22Rv1 (cell line): Measurements from ENCODE around the gene PLAGL1.

ENCODE experiments used
- H3K27ac ChIP-seq: fragments of 450-650 bp; 2 replicates; pipeline ENCODE4 v1.5.1; 2017
- ZFX ChIP-seq: fragments of 450-650 bp; IDR thresholded peaks from 2 replicates; pipeline ENCODE4 v1.6.1; 2017; ENCODE audit warnings: antibody characterized with exemption, borderline replicate concordance
- TF ChIP-seq, protein P1 (sequence below): fragments of 450-650 bp; IDR thresholded peaks from 2 replicates; pipeline ENCODE4 v1.5.1; 2017; ENCODE audit warnings: mild to moderate bottlenecking

The PLAGL1 gene

DNA sequence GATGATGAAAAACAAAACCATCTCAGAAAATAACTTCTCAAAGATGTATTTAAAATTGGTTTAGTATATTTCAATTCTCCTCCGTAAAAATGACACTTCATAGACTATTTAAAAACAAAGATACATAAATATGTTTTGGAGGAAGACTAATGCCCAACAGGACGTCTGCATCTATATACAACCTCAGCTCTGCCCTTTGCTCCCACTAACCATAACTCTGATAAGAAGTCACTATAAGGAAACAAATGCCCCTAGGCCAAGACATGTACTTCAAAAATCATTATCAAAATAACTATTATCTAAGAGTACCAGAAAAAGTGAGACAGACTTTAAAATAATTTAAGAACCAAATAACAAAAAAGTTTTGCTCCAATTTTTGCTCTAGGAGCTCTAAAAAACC lies 23.4 kb downstream of the PLAGL1 start:
- no peak for TF ChIP-seq ZFX
- TF ChIP-seq, protein P1, sequence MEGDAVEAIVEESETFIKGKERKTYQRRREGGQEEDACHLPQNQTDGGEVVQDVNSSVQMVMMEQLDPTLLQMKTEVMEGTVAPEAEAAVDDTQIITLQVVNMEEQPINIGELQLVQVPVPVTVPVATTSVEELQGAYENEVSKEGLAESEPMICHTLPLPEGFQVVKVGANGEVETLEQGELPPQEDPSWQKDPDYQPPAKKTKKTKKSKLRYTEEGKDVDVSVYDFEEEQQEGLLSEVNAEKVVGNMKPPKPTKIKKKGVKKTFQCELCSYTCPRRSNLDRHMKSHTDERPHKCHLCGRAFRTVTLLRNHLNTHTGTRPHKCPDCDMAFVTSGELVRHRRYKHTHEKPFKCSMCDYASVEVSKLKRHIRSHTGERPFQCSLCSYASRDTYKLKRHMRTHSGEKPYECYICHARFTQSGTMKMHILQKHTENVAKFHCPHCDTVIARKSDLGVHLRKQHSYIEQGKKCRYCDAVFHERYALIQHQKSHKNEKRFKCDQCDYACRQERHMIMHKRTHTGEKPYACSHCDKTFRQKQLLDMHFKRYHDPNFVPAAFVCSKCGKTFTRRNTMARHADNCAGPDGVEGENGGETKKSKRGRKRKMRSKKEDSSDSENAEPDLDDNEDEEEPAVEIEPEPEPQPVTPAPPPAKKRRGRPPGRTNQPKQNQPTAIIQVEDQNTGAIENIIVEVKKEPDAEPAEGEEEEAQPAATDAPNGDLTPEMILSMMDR = no peak
- no peak overlapping the region for H3K27ac ChIP-seq

DNA sequence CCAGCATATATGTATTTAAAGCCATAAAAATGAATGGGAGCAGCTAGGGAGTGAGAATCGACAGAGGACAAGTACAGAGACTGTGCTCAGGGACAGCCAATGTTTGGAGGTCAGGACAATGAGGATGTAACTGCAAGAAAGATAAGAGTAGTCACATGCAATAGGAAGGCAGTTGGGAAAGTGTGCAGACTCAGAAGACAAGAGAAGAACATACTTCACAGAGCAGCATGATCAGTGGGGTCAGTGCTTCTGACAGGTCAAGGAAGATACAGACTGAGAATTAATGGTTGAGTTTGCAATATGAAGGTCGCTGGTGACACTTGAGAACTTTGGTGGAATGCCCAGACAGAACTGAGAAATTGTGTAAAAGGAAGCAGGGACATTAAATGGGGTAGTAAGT lies 25.1 kb downstream of the PLAGL1 start:
- TF ChIP-seq, protein P1 = no peak
- TF ChIP-seq ZFX = no peak
- H3K27ac ChIP-seq = no peak overlapping the region

DNA sequence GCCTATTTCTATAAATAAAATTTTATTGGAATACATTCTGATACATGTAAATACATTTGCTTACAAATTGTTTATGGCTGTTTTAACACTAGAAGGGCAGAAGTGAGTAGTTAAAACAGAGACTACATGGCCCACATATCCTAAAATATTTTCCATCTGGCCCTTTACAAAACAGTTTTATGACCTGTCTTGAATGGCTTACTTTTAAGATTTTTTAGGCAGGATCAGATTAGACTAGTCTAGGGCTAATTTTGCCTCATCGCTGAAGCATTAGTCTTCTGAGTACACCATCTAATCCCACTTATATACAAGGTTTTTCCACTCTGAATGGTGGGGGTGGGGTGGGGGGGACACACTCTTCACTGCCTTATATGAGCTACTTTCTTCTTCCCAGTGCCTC lies 27.1 kb downstream of the PLAGL1 start:
- H3K27ac ChIP-seq = no peak overlapping the region
- TF ChIP-seq, protein P1 = no peak
- no peak for TF ChIP-seq ZFX

DNA sequence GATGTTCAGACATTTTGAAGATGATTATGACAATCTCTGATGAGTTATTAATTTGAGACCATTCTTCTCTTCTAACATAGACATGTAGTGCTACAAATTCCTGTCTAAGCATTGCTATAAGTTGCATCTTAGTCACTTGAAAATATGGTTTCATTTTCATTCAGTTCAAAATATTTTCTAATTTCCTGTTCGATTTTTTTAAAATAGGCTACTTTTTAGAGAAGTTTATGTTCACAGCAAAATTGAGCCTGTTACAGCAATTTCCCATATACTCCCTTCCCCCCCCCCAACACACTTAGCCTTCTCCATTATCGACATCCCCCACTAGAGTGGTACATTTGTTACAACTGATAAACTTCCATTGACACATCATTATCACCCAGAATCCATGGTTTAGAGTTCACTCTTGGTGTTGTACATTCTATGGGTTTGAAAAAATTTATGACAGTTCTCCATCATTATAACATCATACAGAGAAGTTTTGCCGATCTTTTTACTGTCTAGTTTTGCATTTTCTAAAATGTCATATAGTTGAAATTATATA lies 31.2 kb downstream of the PLAGL1 start:
- no peak overlapping the region for H3K27ac ChIP-seq
- TF ChIP-seq, protein P1 = no peak
- no peak for TF ChIP-seq ZFX

DNA sequence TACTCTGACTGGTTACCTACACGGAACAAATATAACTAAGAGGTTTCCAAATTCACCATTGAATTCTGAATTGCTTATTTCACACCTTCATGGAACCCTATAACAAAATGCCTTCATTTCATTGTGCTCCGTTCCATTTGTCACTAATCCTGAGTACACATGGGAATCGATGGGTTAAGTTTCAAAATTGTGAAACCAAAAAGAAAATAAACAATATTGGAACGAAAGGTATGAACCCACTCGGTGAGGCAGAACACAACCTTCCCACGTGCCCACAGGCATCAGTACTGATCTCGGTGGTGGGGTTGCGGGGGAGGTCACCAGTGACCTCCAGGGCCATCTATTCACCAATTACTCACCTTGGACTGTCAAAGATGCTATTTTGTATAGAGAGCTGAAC lies 34.0 kb downstream of the PLAGL1 start:
- TF ChIP-seq ZFX = no peak
- TF ChIP-seq, protein P1 = no peak
- H3K27ac ChIP-seq = no peak overlapping the region

DNA sequence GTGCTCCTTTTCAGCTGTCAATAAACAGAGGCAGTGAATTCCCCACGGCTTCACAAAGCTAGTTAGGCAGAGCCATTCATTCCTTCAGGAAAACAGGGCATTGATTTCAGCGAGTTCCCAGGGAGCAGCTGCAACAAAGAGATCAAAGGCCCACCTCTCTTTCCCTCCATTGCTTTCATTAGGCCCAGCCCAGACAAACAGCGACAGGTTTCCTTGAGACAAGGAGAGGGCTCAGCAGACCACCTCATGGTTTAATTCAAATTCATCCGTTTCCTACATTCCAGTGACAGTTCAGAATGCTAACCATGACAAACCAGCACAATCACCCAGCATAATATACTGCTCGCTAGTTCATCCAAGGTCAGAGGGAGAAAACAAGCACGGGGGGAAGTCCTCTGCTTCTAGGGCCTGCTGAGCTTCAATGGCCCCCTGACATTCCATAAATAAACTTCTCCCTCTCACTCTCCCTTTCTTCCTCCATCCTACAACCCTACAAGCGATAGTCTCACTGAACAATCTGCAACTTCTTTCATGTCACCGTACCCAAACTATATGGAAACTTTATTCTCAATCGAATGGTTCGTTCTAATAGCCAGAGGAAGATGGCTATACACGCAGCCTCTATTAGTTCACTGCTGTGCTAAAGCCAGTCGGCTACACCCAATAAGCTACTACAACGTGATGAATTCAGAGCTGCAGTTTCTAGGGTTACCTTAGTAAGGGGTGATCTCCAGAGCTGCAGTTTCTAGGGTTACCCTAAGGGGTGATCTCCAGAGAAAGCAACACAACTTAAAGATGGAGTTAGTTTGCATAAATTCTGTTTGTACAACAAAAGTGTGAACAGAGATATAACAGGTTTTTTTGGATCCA lies 34.7 kb downstream of the PLAGL1 start:
- H3K27ac ChIP-seq = no peak overlapping the region
- TF ChIP-seq, protein P1 = no peak
- TF ChIP-seq ZFX = no peak

DNA sequence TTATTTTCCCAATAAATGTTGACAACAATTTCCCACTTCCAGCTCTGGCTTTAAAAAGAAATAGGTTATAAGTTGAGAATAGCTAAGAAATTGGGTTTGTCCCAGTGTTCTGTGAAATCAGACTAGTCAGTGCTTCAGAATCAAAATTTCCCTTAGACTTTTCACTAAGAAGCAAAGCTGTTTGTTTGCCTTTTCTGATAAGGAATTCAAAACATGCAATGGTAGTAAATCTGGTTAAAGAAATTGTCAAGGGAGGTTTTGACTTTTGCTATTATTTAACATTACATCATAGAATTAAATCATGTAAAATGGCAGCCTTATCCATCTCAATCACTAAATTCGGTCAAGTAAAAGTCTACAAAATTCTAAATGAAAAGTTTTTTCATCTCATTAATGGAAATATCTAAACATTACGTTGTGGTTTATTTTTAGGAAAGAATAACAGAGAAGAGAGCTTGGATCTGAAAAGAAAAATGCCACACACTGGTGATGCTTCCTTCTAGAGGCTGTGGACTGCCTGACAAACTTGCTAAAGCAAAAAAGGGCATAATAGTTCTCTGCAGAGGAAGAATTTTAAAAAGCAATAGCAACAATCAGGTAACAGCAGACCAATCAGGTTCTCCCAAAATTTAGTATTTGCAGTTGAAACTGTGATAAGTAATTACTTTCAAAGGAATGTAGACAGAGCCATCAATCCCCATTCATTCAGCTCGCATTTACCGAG lies 36.4 kb downstream of the PLAGL1 start:
- H3K27ac ChIP-seq = no peak overlapping the region
- no peak for TF ChIP-seq ZFX
- TF ChIP-seq, protein P1 = no peak
